Measurements from ENCODE around the gene MRGPRE. TPM values are rescaled to one million over a fixed set of nuclear protein-coding genes. Genes with fewer than 3 reads are reported as not detected.

The MRGPRE gene
- total RNA-seq, 4 donors from 2014 or later = 1.2 TPM; not detected in 3

DNA sequence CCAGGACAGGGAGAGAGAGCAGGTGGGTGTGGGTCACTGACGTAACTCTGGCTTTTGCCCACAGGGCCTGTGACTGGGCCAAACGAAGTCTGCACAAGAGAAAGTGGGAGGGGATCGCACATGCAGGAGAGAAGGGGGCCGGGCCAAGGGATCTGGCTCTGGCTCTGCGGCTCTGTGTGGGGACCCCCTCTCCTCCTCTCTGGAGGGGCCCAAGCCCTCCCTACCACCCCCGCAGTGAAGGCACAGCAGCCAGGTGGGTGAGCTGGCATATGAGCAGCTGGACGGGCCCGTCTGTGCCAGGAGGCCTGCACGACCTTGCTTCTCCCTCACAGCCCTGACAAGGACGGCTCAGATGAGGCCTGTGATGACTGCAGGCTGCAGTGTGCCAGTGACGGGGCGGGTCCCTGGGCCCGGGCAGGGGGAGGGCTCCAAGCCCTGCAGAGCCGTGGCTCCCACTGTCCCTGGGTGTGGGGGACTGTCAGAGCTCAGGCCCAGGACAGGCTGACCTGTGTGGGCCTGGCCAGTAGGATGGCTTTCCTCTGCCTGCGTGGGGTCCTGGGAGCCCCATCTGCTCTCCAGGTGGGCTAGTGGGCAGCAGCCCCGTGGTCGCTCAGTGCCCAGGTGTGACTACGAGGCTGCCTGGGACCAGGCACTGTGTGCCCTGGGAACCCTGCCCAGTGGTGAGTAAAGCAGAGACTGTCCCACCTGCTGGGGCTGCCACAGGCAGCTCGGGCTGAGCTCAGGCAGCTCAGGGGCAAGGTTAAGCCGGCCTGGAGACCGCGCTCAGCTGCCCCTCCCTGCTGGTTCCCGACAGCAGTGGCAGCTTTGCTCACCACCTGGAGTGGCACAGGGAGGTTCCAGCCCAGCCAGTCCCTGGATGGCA, 35.8 kb downstream of the MRGPRE start:
- H3K36me3 ChIP-seq = no peaks in the 10 kb centered on the region
- TF ChIP-seq, protein P1, sequence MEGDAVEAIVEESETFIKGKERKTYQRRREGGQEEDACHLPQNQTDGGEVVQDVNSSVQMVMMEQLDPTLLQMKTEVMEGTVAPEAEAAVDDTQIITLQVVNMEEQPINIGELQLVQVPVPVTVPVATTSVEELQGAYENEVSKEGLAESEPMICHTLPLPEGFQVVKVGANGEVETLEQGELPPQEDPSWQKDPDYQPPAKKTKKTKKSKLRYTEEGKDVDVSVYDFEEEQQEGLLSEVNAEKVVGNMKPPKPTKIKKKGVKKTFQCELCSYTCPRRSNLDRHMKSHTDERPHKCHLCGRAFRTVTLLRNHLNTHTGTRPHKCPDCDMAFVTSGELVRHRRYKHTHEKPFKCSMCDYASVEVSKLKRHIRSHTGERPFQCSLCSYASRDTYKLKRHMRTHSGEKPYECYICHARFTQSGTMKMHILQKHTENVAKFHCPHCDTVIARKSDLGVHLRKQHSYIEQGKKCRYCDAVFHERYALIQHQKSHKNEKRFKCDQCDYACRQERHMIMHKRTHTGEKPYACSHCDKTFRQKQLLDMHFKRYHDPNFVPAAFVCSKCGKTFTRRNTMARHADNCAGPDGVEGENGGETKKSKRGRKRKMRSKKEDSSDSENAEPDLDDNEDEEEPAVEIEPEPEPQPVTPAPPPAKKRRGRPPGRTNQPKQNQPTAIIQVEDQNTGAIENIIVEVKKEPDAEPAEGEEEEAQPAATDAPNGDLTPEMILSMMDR (IDR thresholded peaks at IDR 0.05) = no peak
- TF ChIP-seq POLR2A (IDR thresholded peaks at IDR 0.05) = no peak
- H3K4me1 ChIP-seq = no peaks in the 10 kb centered on the region
- H3K4me3 ChIP-seq = no peak overlapping the region
- H3K27me3 ChIP-seq = peaks cover 0 to 1% of the 10 kb centered on the region in 2 donors
- H3K27ac ChIP-seq = no peak overlapping the region
- no peak for DNase-seq
- no peaks in the 10 kb centered on the region for H3K9me3 ChIP-seq

DNA sequence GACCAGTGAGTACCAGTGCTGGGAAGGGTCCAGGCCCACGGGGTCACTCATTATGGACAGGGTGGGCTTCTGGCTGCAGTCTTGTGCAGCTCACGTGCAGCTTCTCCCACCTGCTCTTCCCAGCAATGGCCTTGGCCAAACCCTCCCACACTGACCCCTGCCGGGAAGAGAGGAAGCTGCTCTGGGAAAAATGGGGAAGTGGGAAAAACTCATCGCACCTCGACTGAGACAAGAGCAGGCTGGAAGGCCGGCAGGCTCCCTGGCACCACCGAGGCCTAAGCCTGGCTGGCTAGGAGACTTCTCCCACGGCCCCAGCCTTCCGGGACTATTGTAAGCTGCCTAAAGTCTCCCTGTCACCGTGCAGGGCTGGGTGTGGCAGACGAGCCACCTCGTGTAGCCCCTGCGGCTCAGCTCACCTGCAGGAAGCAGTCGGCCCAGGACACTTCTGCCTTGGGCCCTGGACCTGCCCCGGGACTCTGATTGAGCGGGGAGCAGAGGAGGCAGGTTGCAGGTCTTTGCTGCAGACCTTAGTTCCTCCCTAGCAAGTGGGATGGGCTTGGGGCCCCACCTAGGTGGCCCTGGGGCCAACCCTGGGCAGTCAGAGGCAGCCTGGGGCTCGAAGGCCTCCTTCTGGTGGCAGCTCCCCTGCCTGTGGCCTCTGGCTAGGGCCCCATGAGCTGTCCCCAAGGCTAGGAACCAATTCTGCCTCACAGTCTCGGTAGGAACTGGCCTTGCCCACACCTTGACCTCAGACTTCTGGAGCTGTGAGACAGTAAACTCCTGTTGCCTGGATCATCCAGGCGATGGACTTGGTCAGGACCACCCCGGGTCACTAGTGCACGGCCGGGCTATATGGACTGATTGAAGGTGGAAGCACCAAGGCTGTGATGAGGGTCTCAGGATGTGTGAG, 36.7 kb downstream of the MRGPRE start:
- TF ChIP-seq, protein P1 (IDR thresholded peaks at IDR 0.05) = peak in 3 of 6 experiments; percentile 50 to 60 (median 53)
- TF ChIP-seq POLR2A (IDR thresholded peaks at IDR 0.05) = no peak
- peak in 2 of 3 donors; percentile 53 for DNase-seq
- Histone ChIP-seq H3K27me3 (no peaks in the 10 kb centered on the region), H3K4me1 (no peaks in the 10 kb centered on the region), H3K4me3 (no peak overlapping the region), H3K27ac (no peak overlapping the region), H3K9me3 (no peaks in the 10 kb centered on the region), H3K36me3 (no peaks in the 10 kb centered on the region)

DNA sequence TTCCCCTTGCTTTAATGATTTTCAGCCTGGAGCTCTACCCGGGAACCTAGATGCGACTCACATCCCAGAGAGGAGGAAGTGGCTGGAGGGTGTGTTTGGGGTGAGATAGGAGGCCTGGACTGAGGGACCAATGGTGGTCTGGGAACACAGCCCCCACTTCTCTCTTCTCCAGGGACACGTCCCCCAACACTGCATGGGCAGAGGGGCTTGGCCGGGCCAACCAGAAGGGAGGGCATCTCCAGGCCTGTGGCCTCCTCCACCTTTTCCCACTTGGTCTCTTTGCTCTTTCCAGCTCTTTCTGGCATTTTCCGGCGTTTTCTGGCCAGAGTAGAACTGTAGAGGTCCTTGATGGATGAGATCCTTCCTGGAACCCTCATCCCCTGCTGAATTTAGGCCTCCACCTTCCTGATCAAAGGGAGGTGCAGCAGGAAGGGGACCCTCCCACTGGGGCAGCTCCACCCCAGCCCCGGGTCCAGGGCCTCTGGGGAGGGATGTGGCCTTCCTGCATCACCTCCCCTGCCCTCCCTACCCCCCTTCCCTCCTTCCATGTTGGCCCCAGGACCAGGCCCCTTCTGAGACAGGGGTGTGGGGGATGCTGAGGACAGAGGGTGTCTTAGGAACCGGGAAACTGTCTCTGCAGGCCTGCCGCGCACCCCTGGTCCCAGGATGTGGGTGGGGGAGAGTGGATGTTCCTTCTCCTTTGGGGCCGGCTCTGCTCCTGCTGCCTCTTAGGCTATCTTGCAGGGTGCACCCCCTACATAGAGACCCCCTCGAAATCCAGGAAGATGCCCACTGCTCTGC, 38.0 kb downstream of the MRGPRE start:
- Histone ChIP-seq H3K36me3 (no peaks in the 10 kb centered on the region), H3K27ac (no peak overlapping the region), H3K27me3 (no peaks in the 10 kb centered on the region), H3K4me3 (no peak overlapping the region), H3K4me1 (no peaks in the 10 kb centered on the region), H3K9me3 (no peaks in the 10 kb centered on the region)
- TF ChIP-seq, protein P1 (IDR thresholded peaks at IDR 0.05) = no peak
- no peak for TF ChIP-seq POLR2A (IDR thresholded peaks at IDR 0.05)
- peak in 1 of 3 donors; percentile 34 for DNase-seq

DNA sequence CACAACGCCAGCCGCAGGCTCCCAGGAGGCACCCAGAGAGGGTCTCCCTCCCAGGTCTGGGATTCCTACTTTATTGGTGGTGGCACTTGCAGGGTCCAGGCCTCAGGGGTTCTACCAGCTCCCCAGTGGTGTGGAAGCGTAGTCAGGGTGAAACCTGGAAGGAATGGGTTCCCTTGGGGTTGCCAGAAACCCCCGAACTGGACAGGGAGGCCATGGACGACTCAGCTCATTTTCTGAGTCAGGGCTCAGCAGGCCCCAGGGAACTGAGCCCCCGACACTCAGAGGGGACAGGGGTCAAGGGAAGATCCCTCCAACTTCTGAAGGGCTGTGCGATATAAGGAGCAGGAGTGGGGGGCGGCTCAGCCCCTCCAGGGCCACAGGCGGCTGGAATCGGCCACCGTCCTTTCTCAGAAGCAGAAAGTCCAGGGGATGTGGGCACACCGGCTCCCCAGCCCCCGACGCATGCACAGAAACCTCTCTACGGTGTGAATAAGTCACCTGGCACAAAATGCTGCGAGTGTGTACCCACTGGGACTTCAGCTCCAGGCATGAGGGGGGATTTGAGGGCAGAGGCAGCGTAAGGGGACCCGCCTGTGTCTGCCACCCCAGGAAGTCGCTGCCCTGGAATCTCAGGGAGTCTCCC, 38.7 kb downstream of the MRGPRE start:
- peak in 1 of 3 donors; percentile 34 for DNase-seq
- no peaks in the 10 kb centered on the region for H3K4me1 ChIP-seq
- no peaks in the 10 kb centered on the region for H3K36me3 ChIP-seq
- no peaks in the 10 kb centered on the region for H3K9me3 ChIP-seq
- TF ChIP-seq POLR2A (IDR thresholded peaks at IDR 0.05) = no peak
- TF ChIP-seq, protein P1 (IDR thresholded peaks at IDR 0.05) = no peak
- no peaks in the 10 kb centered on the region for H3K27me3 ChIP-seq
- H3K27ac ChIP-seq = no peak overlapping the region
- no peak overlapping the region for H3K4me3 ChIP-seq
